HG02642 (cell line): Measurements from ENCODE around the gene STK32A.

Source experiments
- ATAC-seq: cut with Tn5 transposase; IDR thresholded peaks from one replicate; pipeline ENCODE4 v1.9.1; 2021; ENCODE audit warnings: mild to moderate bottlenecking; ENCODE audit not compliant: unreplicated experiment, poor library complexity

Gene STK32A

DNA sequence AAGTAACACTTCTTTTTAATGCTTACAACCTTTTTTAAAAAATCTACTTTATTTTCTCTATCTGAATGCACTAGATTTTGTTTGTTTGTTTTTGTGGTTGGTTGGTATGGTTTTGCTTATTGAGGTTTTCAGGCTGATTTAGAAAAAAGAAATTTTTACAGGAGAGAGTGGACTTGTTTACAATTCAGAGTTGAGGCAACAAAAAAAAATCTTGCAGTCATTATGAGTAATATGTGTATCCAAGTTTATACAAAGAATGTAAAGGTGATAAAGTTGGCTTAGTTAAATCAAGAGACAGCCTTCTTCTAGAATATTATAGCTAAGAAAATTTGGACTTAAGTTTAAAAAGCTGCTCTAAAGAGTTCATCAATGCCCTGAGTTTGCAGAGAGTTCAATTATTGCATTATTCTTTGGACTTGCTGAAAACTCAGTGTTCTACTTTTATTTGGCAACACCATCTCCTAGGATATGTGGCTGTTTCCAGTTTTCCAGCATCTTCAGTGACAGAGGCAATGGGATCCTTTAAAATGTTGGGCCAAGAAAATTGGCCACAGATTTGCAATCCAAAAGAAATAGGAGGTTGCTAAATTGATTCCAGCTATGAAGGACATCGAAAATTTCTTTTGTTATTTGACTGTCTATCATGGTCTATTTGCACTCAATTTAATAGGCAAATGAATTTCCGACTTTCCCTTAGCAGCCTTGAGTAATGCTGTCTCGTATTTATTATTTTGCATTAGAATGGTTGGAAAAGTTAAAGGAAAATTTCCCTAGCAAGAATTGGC is 10.7 kb downstream of the STK32A start:
- no peak for ATAC-seq

DNA sequence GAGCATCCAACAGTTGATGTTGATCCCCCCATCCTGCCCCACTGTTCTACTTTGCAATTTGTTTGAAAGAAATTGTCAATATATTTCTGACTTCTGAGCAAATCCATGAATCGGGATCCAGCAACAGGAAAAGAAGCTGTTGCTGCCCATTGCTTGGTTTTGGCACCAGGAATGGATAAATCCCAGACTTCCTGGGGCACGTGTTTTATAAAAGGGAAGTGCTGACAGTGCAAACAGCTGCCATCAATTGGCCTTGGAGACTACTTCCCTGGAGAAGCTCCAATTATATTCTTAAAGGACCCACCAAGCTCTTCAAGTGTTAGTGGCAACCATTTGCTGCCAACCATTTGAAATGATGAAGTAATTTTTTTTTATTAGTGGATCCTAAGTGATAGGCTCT is 13.7 kb downstream of the STK32A start:
- no peak for ATAC-seq

DNA sequence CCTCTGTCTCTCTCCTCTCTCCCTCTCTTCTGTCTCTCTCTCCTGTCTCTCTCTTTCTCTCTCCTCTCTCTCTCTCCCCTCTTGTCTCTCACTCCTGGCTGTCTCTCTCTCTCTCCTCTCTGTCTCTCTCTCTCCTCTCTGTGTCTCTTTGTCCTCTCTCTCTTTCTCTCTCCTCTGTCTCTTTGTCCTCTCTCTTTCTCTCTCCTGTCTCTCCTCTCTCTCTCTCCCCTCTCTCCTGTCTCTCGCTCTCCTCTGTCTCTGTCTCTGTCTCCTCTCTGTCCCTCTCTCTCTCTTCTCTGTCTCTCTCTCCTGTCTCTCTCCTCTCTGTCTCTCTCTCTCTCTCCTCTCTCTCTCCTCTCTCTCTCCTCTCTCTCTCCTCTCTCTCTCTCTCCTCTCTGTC is 25.0 kb downstream of the STK32A start:
- no peak for ATAC-seq

DNA sequence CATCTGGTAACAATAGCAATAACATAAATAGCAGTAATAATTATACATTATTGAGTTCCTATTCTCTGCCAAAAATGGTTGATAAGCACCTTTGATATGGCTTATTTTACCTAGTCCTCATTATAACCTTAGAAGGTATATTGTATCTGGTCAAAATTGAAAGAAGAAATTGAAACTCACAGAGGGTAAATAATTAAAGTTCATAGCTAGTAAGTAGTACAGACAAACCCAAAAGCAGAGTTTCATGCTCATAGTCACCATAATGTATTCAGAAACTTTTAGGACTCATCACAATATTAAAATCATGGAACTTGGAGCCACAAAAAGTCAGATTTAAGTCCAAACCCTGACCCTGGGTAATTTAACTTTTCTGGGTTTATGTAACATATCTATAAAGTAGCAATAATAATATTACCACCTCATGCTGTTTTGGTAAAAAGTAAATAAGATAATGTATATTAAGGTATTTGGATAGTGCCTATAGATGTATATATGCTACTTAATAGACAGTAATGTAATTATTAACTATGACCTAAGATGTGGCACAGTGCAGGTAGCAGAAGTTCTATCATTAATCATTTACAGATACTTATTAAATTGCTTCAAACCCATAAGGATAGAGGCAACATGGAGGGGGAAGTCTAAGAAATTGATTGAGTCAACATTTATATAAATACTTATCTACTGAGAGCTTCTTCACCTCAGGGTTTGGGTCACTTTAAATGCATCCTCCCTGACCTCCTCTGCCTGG is 32.4 kb downstream of the STK32A start:
- ATAC-seq: no peak

DNA sequence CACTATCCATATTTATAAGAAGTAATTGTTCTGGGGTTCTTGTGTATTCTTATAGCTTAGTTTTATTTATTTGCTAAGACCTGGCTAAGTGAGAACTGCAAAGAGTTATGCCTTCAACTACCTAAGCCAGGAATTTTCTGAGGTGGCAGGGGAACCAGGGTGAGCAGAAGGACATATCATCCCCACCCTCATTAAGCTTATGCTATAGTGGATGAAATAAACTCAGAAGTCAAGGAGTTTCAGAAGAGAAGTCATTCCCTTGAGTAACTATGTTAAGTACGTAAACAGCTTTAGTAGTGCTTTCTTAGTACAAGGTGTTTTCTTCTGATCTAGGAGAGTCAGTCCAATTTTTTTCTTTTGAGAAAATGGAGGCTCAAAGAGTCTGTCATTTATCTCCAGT is 41.7 kb downstream of the STK32A start:
- no peak for ATAC-seq

DNA sequence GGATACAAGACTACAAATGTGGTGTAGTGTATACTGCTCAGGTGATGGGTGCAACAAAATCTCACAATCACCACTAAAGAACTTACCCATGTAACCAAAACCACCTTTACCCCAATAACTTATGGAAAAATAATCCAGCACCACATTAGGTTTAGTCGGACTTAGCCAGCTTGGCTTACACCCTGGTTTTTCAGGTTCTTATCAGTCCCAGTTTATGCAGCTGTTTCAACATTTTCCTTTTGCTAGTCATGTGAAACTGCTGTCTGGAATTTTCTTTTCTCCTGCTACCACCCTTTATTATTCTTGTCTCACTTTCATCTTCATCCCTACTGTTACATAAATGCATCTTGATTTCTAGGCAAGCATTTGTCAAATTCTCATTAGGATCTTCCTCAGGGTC is 51.5 kb downstream of the STK32A start:
- ATAC-seq: no peak

- no peak for ATAC-seq
These were observed 52.3 kb downstream of the STK32A start for GRCh38 chr5:147287110-147287509.

DNA sequence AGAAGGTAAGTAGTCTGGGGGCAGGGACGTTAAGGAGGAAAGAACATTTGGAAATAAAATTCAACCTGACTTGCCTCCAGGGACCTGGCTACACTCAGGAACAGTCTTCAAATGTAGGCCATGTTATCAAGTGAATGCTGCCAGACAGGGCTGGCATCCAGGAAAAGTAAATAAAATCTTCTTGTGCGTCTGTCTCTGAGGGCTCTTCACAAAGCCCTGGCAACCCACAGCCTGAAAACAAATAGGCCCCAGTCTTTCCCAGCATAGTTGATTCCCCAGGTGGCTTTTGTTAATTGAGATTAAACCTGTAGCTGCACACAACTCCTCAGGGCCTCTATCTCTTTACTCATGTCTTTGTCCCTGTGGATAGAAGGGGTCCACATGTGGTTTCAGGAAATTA is 55.4 kb downstream of the STK32A start:
- ATAC-seq: no peak

DNA sequence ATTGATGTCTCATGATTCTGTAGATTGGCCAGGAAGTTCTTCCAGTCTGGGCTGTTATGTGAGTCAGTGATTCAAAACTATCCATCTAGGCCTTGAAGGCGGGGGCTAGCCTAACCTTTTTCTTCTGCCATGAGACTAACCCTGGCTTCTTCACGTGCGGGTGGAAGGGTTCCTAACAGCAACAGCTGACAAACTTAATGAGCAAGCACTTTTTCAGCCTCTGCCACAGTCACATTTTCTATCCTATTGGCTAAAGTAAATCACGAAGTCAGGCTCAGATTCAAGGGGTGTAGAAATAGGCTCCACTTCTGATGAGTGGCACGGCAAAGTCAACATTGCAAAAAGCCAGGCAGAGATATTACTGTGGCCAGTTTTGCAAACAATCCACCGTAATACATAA is 68.4 kb downstream of the STK32A start:
- ATAC-seq: no peak

- ATAC-seq: no peak
These were observed 69.2 kb downstream of the STK32A start for GRCh38 chr5:147303976-147304375.

GRCh38 chr5:147305147-147305546 is 70.3 kb downstream of the STK32A start:
- no peak for ATAC-seq

DNA sequence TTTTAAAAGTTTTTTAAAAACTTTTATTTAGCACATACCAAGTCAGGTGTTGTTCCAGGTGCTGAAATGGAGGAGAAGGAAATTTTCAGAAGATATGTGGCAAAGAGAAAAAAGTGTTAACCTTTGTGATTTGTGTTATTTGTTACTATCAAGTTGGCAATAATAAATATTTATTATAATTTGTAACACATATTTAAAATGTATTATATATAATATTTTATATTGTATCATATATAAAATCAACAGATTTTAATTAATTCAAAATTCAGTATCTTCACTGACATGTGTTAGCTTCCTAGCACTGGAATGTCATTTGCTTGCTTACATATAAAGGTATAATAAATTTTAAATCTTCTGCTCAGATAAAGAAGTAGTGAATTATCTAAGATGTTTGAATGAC is 71.5 kb downstream of the STK32A start:
- ATAC-seq: no peak

GRCh38 chr5:147307170-147307569 is 72.3 kb downstream of the STK32A start:
- no peak for ATAC-seq

DNA sequence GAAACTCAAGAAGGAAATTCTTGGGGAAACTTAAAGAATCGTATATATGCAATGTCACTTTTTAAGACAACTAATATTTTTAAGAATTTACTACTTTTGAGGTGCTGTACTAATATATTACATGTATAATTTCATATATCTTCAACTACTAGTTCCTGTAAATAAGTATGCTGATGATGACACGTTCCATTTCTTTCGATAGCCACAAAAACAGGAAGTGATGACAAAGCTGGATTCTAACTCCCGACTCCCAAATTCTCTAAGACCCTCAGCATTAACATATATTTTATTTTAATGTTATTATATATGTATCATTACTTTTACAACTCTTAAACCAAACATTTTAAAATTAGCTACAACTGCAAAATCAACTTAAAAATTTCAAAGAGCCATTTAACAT is 74.8 kb downstream of the STK32A start:
- no peak for ATAC-seq

DNA sequence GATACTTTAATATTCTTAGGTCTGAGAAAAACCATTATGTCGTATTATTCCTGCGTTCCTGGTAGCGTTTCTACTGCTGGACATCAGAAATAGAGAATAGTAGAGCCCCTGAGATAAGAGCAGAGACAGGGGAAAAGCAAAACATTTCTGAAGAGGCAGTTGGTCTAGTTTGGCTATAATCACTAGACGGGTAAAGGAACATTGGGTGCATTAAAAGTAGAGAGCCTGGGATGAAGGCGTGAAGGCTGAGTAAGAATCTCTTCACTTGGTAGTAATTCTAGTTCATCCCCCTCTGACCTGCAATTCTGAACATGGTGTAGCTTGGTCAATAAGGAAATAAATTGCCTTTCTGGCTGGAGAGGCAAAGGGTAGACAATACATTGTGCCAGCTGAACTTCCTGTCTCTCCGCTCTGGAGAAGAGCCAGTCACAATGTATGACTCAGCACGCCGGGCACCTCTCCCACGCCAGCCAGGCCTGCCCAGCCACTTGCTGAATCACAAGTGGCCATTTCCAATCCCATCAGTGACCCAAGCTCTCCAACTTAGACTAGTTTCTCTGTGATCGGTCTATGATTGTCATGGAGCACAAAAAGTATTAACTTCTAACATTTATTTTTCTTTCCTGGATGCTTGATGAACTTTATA is 75.4 kb downstream of the STK32A start:
- no peak for ATAC-seq

GRCh38 chr5:147317978-147318684 is 83.3 kb downstream of the STK32A start:
- ATAC-seq: no peak

DNA sequence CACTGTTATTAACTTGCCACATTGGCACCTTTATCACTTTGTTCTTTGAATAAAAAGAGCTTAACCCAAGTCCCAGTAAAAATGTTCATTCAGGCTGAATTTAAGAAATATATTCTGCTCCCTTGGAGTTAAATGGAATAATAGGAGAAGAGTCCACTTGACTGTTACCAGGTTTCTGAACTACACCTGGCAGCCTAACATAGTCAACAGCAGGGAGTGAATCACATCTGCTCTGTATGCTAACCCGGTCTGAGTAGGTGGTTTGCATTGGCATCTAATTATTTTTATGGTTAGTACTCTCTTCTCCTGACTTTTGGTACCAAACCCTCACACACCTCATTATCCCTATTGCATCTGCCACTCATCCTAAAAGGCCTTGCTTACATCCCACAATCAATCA is 86.7 kb downstream of the STK32A start:
- no peak for ATAC-seq

GRCh38 chr5:147327421-147327820 is 92.6 kb downstream of the STK32A start:
- no peak for ATAC-seq

GRCh38 chr5:147327905-147328304 is 93.1 kb downstream of the STK32A start:
- ATAC-seq: no peak

DNA sequence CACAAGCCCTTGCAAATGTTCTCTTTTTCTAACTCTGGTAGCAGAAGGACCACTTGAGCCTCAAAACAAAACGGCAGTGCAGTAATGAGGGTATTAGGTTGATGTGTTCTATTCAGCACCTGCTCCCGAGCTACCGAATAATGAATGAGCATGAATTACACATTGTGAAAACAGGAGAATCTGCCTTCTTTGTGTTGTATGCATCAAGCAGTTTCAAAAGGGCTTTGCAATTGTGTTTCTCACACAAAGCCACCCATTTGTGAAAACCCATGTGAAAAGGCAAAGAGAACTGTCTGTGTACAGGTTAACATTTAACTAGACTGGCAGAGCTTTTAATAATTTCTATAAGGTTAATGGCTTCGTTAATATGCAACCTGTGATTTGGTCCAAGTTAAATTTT is 97.8 kb downstream of the STK32A start:
- ATAC-seq: no peak

DNA sequence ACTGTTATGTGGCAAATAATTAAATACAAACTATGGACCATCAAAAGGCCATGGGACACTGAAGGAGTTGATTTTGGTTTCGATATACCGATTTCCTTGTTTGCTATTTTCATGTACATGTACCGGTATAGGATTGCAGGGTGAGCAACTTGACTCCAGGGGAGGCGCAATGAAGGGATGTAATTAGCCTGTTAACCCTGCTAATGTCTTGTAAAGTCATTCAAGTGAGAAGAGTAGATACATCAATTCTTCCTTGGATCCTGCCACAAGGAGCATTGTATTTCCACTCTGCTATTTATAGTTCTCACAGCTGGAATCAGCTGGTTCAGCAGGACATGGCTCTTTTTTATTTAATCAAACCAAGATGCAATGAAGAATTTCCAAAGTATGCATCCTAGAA is 102.0 kb downstream of the STK32A start:
- ATAC-seq: no peak
